ENCODE measurements around the gene NTRK2. TPM values are rescaled to one million over a fixed set of nuclear protein-coding genes. Genes with fewer than 3 reads are reported as not detected.

The NTRK2 gene
- total RNA-seq, 4 donors from 2014 or later: 1.1 to 7.3 (median 1.5) TPM

GRCh38 chr9:84835745-84836144, 166.2 kb downstream of the NTRK2 start:
- ATAC-seq (no peak), DNase-seq (no peak)
- Histone ChIP-seq H3K4me1 (no peaks in the 10 kb centered on the region), H3K9me3 (no peaks in the 10 kb centered on the region), H3K4me3 (no peak overlapping the region), H3K36me3 (no peaks in the 10 kb centered on the region), H3K27ac (no peak overlapping the region), H3K27me3 (no peaks in the 10 kb centered on the region)
- intact Hi-C loops (cut with DNase I; ENCODE audit: low total_unique reads): no loop called here
- in situ Hi-C loops (cut with MboI; ENCODE audit: low sequenced_read_pairs in 4 of 4): no loop called here
- no peak for TF ChIP-seq CTCF (IDR thresholded peaks at IDR 0.05 in 4 of 5, conservative IDR thresholded peaks at IDR 0.05 in 1 of 5)
- no peak for TF ChIP-seq POLR2A (IDR thresholded peaks at IDR 0.05)

GRCh38 chr9:84838879-84839278, 169.3 kb downstream of the NTRK2 start:
- in situ Hi-C loops (cut with MboI; ENCODE audit: low sequenced_read_pairs in 4 of 4) (no loop called here), intact Hi-C loops (cut with DNase I; ENCODE audit: low total_unique reads) (no loop called here)
- no peak for TF ChIP-seq POLR2A (IDR thresholded peaks at IDR 0.05)
- TF ChIP-seq CTCF (IDR thresholded peaks at IDR 0.05 in 4 of 5, conservative IDR thresholded peaks at IDR 0.05 in 1 of 5): no peak
- Histone ChIP-seq H3K9me3 (no peaks in the 10 kb centered on the region), H3K36me3 (no peaks in the 10 kb centered on the region), H3K4me3 (no peak overlapping the region), H3K27ac (no peak overlapping the region), H3K4me1 (no peaks in the 10 kb centered on the region), H3K27me3 (no peaks in the 10 kb centered on the region)
- DNase-seq (no peak), ATAC-seq (no peak)

GRCh38 chr9:84839541-84839940, 170.0 kb downstream of the NTRK2 start:
- H3K4me1 ChIP-seq: no peaks in the 10 kb centered on the region
- ATAC-seq: no peak
- H3K36me3 ChIP-seq: no peaks in the 10 kb centered on the region
- TF ChIP-seq POLR2A (IDR thresholded peaks at IDR 0.05) (no peak), CTCF (IDR thresholded peaks at IDR 0.05 in 4 of 5, conservative IDR thresholded peaks at IDR 0.05 in 1 of 5) (no peak)
- intact Hi-C loops (cut with DNase I; ENCODE audit: low total_unique reads): no loop called here
- no peak overlapping the region for H3K4me3 ChIP-seq
- no peak overlapping the region for H3K27ac ChIP-seq
- in situ Hi-C loops (cut with MboI; ENCODE audit: low sequenced_read_pairs in 4 of 4): no loop called here
- no peaks in the 10 kb centered on the region for H3K9me3 ChIP-seq
- H3K27me3 ChIP-seq: no peaks in the 10 kb centered on the region
- no peak for DNase-seq

GRCh38 chr9:84841931-84842330, 172.4 kb downstream of the NTRK2 start:
- no peak for DNase-seq
- Histone ChIP-seq H3K4me1 (no peaks in the 10 kb centered on the region), H3K36me3 (no peaks in the 10 kb centered on the region), H3K9me3 (no peaks in the 10 kb centered on the region), H3K4me3 (no peak overlapping the region), H3K27me3 (no peaks in the 10 kb centered on the region), H3K27ac (no peak overlapping the region)
- ATAC-seq: no peak
- TF ChIP-seq POLR2A (IDR thresholded peaks at IDR 0.05) (no peak), CTCF (IDR thresholded peaks at IDR 0.05 in 4 of 5, conservative IDR thresholded peaks at IDR 0.05 in 1 of 5) (no peak)
- in situ Hi-C loops (cut with MboI; ENCODE audit: low sequenced_read_pairs in 4 of 4) (no loop called here), intact Hi-C loops (cut with DNase I; ENCODE audit: low total_unique reads) (no loop called here)

GRCh38 chr9:84843175-84843824, 173.8 kb downstream of the NTRK2 start:
- TF ChIP-seq CTCF (IDR thresholded peaks at IDR 0.05 in 4 of 5, conservative IDR thresholded peaks at IDR 0.05 in 1 of 5) (no peak), POLR2A (IDR thresholded peaks at IDR 0.05) (no peak)
- H3K27me3 ChIP-seq: no peaks in the 10 kb centered on the region
- no peaks in the 10 kb centered on the region for H3K9me3 ChIP-seq
- no peaks in the 10 kb centered on the region for H3K36me3 ChIP-seq
- H3K27ac ChIP-seq: no peak overlapping the region
- DNase-seq (no peak), ATAC-seq (no peak)
- no peak overlapping the region for H3K4me3 ChIP-seq
- in situ Hi-C loops (cut with MboI; ENCODE audit: low sequenced_read_pairs in 4 of 4): no loop called here
- intact Hi-C loops (cut with DNase I; ENCODE audit: low total_unique reads): no loop called here
- no peaks in the 10 kb centered on the region for H3K4me1 ChIP-seq
